NCI-H2029 treated with DMSO at 0.1 percent for 48 hours (cell line): ENCODE data around the gene PCDH7.

Experiments used
- DNase-seq: peaks from one replicate; lab custom pipeline; 2025; lab: John Stamatoyannopoulos, UW

Gene PCDH7

DNA sequence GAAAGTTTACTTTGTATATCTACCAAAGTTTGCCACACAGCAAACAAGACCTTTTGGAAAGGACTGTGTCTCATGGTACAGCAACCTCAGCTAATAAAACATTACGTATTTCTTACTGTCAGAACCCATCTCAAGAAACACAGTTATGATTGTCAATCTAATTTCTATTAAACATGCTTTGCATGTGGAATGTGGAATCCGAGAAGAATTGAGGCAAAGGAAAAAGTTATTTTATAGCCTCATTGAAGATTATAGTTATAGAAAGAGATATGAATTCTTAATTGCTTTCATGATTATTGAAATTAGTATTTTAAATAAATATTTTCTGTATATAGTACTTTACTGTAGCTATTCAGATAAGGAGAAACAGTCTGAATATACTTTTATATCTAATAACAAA, 5.4 kb downstream of the PCDH7 start:
- DNase-seq: no peak

DNA sequence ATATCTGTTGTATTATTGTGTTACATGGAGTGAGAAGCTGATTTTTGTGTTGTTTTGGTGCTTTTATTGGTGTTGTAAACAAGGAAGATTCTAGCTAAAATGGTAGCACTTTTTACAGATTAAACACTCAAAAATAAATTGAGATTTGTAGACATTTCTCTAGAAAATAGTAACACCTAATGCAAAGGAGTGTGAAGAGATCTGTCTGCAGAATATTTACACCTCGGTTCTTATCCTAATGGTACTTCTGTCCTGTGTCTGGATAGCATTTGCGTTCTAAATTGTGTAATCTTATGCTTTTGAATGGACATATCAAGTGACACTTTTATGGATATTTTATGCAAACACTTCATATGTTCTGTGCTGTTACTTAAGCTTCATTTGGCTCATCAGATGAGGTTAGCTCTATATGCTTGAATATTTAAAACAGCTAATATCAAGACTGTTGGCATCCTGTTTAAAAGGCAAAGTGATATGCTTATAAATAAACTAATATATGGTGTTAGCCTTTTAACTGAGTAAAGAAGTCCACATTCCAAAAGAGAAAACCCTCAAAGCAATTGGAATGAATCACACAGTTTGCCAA, 6.0 kb downstream of the PCDH7 start:
- peak; percentile 35 for DNase-seq

DNA sequence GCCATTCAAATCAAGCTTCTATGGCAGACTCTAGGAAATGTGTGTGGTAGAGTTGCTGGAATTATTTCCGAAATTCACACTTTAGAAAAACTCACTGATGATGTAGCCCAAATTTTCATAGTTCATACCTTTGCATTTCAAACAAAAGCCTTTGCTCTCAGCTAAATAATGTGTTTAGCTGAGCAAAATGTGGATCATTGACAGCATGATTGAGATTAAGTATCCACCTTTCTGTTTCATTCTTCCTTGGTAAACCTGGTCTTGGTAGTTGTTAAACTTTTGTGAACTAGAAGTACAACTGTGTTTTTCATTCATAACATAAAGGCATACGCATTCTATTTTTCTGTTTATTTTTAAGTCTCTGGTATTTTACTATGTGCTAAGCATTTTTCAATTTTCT, 7.2 kb downstream of the PCDH7 start:
- no peak for DNase-seq

DNA sequence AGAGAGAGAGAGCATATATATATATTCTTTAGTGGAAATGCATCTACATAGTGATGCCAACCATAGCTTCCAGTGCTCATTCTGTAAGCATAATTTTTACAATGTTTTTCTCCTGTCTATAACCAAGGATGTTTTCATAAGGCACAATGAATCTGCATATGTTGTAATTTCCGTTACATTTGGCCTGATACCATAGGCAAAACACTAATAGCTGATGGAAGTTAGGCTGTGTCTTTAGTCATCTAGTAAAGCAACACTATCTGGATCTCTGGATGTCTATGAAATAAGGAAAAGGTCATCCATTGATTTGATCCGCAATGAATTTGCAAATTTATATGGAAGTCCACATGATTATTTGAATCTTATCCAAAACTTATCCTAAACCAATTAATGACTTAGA, 8.1 kb downstream of the PCDH7 start:
- DNase-seq: no peak

DNA sequence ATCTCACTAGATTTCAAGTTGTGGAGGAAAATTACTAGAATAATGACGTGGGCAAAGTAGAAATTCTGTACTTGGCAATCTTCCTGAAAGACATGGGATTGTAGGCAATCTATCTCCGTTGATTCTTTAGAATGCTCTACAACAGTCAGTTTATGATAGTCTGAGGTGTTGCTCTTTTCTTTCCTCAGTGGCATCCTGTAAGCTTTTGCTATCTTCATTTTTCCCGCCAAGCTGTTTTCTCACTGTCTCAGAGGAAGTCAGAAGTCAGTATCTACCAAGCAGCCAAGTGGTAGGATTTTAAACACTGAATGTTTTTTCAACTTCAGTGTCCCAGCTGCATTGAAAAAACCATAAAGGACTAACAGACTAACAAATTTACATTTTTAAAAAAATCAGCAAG, 23.7 kb downstream of the PCDH7 start:
- DNase-seq: no peak

DNA sequence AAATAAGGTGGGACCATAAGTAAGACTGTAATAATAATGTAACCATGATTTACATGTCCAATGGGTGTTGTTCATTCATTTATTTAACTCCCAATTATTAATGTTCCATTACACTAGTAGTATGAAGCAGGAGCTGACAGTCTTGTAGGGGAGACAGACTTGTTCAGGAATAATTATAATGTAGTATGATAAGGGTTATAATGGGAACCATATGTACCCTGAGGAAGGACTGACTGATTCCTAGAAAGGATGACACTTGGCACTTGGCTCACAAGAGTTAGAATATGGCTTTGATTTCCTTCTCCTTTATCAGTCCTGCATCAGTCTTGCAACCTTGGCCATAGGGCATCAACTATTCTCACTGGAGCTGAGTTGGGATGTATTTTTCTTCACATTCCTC, 24.2 kb downstream of the PCDH7 start:
- no peak for DNase-seq

DNA sequence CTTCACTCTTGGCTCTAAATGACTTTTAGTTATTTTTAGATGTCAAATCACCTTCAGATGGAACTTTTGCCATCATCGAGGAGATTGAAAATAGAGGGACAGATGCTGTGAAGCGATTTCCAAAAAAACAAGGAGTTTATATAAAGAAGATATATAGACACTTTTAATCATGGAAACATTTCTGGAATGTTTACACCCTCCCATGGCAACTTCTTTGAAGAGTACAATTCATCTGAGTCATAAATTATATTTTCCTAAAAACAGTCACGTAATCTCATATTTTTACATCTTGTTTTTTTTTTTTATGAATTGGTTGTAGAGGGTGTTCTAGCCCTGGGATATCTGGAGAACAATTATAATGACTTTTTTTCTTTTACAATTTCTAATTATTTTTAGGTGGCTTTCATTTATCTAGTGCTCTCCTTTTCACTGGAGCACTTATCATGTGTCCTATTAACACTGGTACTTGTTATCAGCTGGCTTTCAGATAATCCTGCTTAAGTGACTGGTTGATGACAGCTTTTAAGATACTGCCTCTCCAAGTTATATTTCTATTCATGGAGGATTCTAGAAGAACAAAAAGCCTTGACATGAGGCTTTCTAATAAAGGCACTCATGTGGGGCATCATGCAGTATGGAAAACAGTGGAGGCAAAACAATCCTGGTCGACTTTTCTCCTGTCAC, 24.9 kb downstream of the PCDH7 start:
- DNase-seq: no peak

DNA sequence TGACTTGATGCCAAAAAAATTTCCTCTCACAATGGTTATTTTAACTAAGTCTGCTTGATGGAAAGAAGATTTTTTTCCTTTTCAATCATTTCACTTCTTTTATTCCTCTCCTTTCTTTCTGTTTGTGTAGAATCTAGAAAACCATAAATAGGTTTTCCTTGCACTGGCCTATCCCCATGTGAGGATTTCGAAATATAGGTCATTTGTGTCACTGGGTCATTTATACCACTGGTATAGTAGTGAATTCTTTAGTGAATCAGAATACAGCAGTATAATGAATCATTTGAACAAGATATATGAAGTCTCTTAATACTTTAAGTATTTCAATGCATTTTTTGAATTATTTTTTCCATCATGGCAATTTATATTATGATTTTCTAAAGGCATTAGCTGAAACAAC, 26.6 kb downstream of the PCDH7 start:
- DNase-seq: no peak

DNA sequence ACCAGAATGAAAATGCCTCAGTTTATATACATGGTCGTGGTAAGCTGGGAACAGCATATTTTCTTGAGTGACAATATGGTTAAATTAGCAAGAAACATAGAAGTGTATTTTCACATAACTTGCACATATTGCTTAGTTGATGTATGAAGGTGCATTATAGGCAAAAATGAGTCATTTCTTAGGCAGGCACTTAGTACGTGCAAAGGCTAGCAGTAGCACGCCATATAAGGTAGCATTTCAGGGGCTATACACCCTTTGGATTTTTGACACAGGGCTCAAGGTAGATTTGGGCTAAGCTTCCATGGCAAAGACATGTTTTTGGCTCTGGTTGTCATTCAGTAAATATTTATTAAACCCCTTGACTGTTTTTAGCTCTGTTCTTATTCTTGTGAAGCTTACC, 33.1 kb downstream of the PCDH7 start:
- no peak for DNase-seq

DNA sequence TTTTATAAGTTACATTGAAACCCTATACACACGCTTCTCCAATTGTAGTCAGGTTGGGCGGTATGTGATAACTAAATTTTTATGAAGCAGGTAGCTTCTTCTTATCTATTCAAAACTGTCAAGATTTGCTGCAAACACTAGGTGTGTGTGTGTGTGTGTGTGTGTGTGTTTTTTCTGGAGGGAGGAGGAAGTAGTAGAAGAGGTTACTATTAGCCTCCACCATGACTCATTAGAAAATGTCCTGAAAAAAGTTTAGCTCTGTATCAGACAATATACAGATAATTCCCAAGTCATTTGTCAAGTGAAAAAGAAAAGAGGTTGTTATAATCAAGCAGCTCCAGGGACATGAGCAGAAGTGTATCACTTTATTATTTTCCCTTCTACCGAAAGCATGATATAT, 33.9 kb downstream of the PCDH7 start:
- no peak for DNase-seq

DNA sequence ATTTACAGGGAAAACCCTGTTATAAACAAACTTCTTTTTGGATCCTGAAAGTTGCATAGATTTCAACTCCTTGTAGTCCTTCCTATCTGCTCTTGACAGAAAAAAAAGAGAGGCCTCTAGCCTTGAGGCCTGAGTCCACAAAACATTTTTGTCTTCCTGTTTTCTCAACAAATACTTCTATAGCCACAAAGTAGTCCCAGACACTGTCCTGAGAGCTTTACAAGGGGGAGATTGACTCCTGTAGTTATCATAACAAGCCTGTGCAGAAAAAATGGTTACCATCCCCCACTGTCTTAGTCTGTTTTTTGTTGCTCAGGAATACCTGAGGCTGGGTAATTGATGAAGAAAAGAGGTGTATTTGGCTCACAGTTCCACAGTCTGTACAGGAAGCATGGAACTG, 35.2 kb downstream of the PCDH7 start:
- no peak for DNase-seq

DNA sequence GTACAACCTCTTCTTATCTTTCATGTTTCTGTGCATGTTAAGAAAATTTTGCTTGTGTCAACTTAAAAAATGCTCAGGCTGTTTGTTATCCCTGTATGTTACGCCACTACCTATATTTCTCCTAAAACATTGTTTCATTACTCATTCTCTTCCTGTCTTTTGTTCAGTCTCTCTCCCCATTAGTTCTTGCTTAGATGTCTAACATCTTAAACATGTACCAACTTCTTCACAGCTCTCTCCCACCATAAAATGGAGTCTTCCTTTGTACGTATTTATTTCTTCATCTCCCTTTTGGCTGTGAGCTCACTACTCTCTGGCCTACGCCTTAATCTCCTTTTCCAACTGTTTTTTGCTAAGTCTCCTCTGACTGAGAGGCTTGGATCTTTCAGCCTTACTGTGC, 36.4 kb downstream of the PCDH7 start:
- no peak for DNase-seq

DNA sequence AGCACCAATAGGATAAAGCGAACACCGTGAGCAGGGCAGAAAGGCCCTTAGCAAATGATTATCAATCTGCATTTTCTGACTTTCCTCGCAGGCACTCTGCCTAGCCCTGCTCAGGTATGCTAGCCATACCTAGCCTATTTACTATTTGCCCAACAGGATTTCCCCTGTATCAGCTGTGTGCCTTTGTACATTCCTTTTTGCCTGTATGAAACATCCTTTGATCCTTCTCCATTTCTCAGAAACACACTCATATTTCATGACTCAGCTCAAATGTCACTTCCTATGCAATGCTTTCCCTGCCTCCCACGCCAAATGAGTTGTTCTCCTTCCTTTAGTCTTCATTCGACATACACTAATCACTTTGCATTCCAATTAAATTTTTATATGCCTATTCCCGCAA, 37.2 kb downstream of the PCDH7 start:
- DNase-seq: no peak

DNA sequence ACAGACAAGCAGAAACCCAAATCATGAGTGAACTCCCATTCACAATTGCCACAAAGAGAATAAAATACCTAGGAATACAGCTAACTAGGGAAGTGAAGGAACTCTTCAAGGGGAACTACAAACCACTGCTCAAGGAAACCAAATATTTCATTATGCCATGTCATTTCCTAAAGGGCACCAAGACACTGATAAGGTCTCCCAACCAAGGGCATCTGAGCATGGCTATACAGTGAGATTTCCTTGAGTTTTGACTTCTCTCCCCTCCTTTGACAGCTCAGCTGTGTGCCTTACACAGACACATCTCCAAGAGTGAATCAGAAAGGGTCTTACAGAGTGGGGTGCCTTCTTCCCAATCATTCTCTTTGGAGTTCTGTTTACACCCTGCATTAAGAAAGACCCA, 40.4 kb downstream of the PCDH7 start:
- DNase-seq: no peak

DNA sequence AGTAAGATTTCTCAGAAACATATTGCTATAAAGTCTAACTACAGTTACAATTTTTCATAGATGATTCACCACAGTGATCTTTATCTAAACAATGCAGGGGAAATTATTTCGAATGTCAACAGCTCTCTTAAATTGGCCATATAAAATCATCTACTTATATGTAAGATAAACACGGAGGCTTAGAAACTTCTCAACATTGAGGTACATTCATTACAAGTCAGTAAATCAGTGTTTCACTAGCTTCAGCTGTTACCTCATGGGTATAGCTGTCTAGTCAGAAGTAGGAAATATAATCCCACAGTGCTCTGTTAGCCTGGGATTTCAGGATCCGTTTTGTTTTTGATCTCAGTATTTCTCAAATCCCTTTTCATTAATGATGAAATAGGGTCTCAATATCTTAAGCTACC, 43.2 kb downstream of the PCDH7 start:
- no peak for DNase-seq

DNA sequence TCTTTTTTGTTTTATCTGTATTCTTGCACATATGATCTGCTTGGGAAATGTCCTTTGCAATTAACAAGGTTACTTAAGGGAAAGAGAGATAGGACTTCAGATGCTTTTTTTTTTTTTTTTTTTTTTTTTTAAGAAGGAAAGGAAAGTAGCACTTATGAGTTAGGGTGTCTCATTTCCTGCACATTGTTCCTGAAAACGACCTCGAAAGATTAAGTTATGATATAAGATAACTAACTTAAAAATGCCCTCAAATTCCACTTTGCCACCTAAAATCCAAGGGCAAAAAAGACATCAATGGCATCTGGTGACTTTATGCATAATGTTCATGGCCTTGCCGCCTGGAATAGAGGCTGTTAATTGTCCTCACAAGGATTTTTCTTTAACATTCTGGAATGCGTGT, 44.9 kb downstream of the PCDH7 start:
- no peak for DNase-seq

DNA sequence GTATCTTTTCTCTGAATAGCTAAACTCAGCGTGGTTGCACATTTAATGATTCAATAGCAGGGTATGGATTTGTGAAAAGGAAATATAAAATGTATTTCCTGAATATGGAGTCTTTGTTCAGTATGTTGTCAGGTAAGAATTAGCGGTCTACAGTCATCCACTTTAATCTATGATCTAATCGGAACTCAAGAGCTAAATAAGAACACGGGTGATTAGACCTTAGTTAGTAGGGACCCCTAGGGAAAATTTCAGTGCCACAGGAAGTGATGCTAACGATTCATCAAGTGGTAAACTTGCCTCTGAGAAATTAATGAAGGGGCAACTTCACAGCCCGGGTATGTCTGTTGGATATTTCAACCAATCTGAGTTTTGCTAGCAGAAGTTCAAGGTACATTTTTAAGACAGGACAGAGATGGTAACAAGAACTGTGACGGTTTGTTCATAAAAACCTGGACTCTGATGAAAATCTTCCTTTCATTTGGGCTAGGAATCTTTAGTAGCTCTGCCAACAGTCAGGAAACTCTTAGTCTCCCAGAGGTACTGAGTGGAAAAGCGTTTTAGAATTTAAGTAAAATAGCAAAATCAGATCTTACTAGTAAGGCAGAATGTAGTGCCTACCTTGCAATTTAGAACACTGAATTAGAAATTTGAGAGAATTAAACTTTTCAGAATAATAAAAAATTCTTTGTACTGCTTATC, 47.1 kb downstream of the PCDH7 start:
- no peak for DNase-seq

DNA sequence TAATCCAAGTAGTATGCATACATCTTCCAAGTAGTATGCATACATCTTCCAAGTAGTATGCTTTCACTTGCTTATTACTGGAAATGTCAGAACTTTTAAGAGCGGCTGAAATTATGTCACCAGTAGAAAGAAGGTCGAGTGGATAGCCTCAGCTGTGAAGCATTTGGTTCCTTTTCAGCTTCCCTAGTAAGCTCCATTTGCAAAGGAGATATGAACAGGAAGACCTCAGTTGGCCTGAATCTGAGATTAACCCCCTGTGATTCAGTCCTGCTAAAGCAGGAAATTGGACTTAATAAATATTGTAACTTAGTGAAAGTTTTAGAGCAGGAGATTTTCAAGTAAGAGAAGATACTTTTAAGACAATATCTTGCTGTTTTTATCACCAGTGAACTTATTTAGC, 48.1 kb downstream of the PCDH7 start:
- DNase-seq: no peak

DNA sequence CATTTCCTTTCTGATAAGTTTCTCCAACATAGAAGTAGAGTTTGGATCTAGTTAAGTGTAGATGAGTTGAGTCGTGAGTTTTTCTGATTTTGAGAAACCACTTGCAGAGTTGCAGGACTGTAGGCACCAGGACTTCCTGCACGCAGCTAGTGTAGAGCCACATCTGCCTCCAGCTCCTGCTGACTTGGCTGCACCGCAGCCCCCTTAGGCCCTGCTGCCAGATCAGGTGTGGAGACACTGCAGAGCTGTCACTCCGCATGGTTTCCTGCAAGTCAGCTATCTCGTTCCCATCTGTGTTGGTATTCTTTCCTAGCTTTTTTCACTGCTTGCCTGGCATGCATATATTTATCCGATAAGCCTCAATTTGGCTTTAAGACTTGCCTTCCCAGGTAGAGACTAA, 48.9 kb downstream of the PCDH7 start:
- DNase-seq: no peak

DNA sequence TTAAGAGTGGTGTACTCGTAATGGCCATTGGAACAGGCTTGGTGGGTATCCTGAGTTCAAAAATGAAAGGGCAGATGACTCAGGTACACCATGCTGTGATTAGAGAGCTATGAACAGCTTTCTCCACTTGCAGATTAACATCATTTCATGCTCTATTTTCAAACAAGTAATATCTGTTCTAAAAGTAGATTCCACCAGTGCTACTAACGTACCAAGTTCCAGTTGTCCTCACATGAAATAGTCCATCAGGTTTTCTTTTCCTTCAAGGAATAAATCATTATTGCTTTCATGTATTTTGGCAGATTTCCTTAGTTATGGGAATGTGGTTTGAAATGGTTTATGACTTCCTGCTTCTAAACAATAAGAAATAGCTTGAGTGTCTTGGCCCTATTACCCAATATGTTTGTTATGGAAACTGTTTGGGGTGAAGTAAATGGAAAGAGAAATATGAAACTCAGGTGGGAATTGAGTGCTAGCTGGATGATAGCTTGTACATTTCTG, 49.9 kb downstream of the PCDH7 start:
- no peak for DNase-seq

DNA sequence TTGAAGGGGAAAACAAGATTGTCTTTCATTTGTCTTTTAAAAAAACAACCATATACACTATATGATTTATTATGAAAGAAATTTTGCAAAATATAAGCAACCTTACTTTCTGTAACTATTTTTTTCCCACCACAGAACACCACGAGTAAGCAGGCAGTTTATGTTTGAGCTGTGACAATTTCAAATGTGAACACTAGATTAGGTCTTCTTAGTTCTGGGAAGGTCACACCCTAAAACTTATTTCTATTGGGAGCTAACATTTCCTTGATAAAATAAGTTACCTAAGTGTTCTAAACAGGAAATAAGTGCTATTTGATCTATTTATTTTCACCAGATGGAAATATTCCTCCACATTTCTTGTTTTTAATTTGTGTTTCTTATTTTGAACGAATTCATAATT, 50.6 kb downstream of the PCDH7 start:
- no peak for DNase-seq

DNA sequence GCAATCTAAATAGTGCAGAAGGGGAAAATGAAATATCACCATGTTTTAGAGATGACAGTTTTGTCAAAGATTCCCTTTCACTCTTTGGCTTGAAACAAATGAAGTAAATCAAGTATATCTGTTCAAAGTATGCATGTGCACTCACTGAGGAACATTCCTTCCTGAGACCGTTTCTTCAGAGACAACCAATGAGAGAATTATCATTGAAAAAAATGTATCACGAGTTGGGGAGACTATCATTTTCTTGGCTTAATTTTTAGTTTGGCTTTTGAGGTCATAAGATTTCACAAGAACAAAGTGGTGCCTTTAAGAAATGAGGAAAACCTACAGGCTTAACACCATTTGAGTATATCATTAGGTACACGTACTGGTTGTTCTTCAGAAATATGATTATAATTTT, 56.3 kb downstream of the PCDH7 start:
- DNase-seq: no peak

DNA sequence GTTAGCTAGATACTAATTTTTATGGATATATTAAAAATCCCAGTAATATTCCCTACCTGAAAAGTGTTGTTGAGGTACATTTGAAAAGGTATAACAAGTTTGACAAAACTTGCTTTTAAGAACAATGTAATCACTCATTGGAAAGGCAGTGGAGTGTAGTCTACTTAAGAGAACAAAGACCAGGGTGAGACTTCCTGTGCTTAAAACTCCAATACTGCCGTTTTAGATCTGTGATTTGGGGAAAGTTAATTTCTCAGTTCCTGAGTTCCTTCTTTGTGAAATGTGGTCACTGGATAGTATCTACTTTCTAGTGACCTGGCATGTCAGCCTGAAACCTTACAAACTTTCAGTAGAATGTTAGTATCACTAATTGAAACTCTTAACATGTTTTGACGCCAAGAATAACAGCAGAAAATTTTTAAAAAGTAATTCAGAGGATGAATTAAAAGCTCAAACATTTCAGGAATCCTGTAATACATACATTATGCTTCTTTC, 56.8 kb downstream of the PCDH7 start:
- no peak for DNase-seq
